Measurements from ENCODE around the gene PIGW. TPM values are rescaled to one million over a fixed set of nuclear protein-coding genes. Genes with fewer than 3 reads are reported as not detected.

PIGW gene
- total and polyA plus RNA-seq, 2 of the 8 experiments (the other 6 are each of a cell fraction or from before 2014, with no cell fraction given), result 12.1 to 28.9 TPM

DNA sequence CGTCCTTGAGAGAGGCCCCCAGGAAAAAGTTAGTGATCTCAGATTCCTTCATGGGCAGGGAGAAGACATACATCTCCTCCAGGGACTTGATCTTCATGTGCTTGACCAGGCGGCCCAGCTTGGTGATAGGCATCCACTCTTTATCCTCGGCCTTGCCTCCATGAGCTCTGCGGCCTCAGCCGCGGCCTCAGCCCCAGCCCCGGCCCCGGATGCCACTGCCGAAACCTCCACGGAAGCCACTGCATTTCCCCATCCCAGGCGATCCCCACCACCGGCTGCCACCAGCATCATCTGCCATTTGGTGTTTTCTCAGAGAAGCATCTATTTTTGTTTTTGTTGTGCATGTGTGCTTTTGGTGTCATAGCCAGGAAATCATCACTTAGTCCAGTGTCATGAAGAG lies 40.2 kb downstream of the PIGW start:
- no peak overlapping the region for H4K5ac ChIP-seq (ENCODE audit: insufficient read length, low read depth, low read length)
- CTCF ChIA-PET (ENCODE audit: partially characterized antibody), result no interaction called here
- H3K79me2 ChIP-seq (ENCODE audit: control insufficient read depth in 1 of 2, insufficient read depth in 2 of 2, low read length in 2 of 2), result peaks cover 0 to 1% of the 10 kb centered on the region in 2 experiments; a peak in 1 of 4 replicates
- H2BK15ac ChIP-seq (ENCODE audit: low read length), result no peak overlapping the region
- H2AK5ac ChIP-seq (ENCODE audit: low read depth, low read length), result no peak overlapping the region
- H3K36me3 ChIP-seq (ENCODE audit: control insufficient read depth in 2 of 4, insufficient read depth in 4 of 4, low read length in 3 of 4), result peaks cover 0 to 26% (median 18%) of the 10 kb centered on the region in 4 experiments; a peak in 6 of 8 replicates
- WGBS, 2 experiments (ENCODE audit: extremely low coverage in 1 of 2, insufficient coverage in 1 of 2, insufficient read length in 1 of 2, insufficient replicate concordance in 2 of 2, low coverage in 1 of 2, low lambda C conversion rate in 2 of 2, missing lambda C conversion rate in 1 of 2), result 93% methylated on average over 12 of the region's 12 CpGs; no CpG with 5 or more reads in 1 of the 2 experiments
- no peak overlapping the region for H2BK5ac ChIP-seq (ENCODE audit: low read depth, low read length)
- H4K8ac ChIP-seq (ENCODE audit: extremely low read depth, insufficient read depth, low read length), result no peak overlapping the region
- H2AFZ ChIP-seq (ENCODE audit: low read length), result no peak overlapping the region
- H3K9me3 ChIP-seq (ENCODE audit: insufficient read depth in 2 of 2, low read depth in 1 of 2, low read length in 1 of 2), result no peaks in the 10 kb centered on the region
- no peak overlapping the region for H3K9ac ChIP-seq (replicated peaks in 1 of 4; ENCODE audit: extremely low read depth in 1 of 4, low read depth in 3 of 4, low read length in 3 of 4)
- no peak overlapping the region for H3K18ac ChIP-seq (ENCODE audit: extremely low read depth, low read length)
- DNase-seq (ENCODE audit: low read depth in 1 of 2, low spot score in 2 of 2) (no peak), FAIRE-seq (no peak)
- no peaks in the 10 kb centered on the region for H3K27me3 ChIP-seq (replicated peaks in 1 of 4; ENCODE audit: control insufficient read depth in 3 of 4, extremely low read depth in 1 of 4, insufficient read depth in 3 of 4, low read length in 3 of 4)
- H3K56ac ChIP-seq (replicated peaks; ENCODE audit: insufficient read length, low read depth, low read length), result no peak overlapping the region
- H3K4me3 ChIP-seq (ENCODE audit: extremely low read depth in 1 of 4, insufficient read depth in 2 of 4, low read depth in 3 of 4, low read length in 4 of 4), result no peak overlapping the region
- H3K23ac ChIP-seq (ENCODE audit: insufficient read length), result no peak overlapping the region
- H3K14ac ChIP-seq (ENCODE audit: insufficient read length), result no peak overlapping the region
- H2BK120ac ChIP-seq (replicated peaks; ENCODE audit: low read depth, low read length), result no peak overlapping the region
- no peak overlapping the region for H2BK20ac ChIP-seq (ENCODE audit: low read length)
- H3K4ac ChIP-seq (replicated peaks; ENCODE audit: insufficient read length, low read depth, low read length), result no peak overlapping the region
- H4K20me1 ChIP-seq (replicated peaks in 1 of 2; ENCODE audit: control insufficient read depth in 1 of 2, insufficient read depth in 2 of 2, low read length in 2 of 2), result peaks cover 0 to 2% of the 10 kb centered on the region in 2 experiments
- peaks cover 2% of the 10 kb centered on the region for H3K79me1 ChIP-seq (ENCODE audit: low read depth, low read length)
- H3K27ac ChIP-seq (ENCODE audit: low read depth, low read length), result no peak overlapping the region
- H2BK12ac ChIP-seq (ENCODE audit: low read depth, low read length), result no peak overlapping the region
- POLR2A ChIA-PET (ENCODE audit: partially characterized antibody), result interaction anchor here (0.8 kb wide), 1 partner anchor 48 kb away, joined by 3 read pairs; no protein-coding TSS in a partner anchor
- H4K91ac ChIP-seq (replicated peaks; ENCODE audit: insufficient read length, low read length), result no peak overlapping the region
- no peak overlapping the region for H3K4me2 ChIP-seq (ENCODE audit: insufficient read depth in 1 of 2, low read depth in 2 of 2, low read length in 2 of 2)
- no peaks in the 10 kb centered on the region for H3K23me2 ChIP-seq (ENCODE audit: low read depth, low read length)
- no peaks in the 10 kb centered on the region for H3K4me1 ChIP-seq (replicated peaks in 1 of 4; ENCODE audit: control insufficient read depth in 3 of 4, insufficient read depth in 4 of 4, low read length in 3 of 4)

Data from H1 (cell line).